Measurements from ENCODE around the gene CELF1. TPM values are rescaled to one million over a fixed set of nuclear protein-coding genes. Genes with fewer than 3 reads are reported as not detected.

The CELF1 gene
- total RNA-seq, 1 donor from 2014 or later, result 82.2 TPM

DNA sequence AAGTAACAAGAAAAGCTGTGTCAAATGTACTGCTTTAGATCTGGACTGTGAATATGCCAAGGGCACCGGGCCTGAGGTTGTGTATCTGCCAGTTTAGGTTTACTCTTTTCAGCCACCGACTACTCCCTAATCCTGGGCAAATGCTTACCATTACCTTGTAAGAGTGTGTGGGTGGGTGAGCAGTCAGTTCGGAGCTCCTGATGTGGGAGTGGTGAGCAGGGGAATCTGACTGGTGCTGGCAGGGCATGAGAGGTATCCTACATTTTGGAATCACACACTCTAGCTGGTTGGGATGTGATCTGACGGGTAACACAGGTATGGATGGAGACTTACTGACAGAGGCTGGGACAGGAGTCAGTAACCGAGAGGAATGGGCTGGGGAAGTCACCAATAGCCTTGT, 30.9 kb upstream of the CELF1 start:
- DNase-seq (ENCODE audit: low spot score), result peak; percentile 22
- Mint-ChIP-seq H3K27me3 (ENCODE audit: low read depth) (no peaks in the 10 kb centered on the region), H3K4me3 (ENCODE audit: unreplicated experiment) (no peak overlapping the region), H3K9me3 (ENCODE audit: low read depth) (no peaks in the 10 kb centered on the region), H3K4me1 (ENCODE audit: low read depth) (peaks cover 15% of the 10 kb centered on the region), H3K27ac (ENCODE audit: unreplicated experiment) (no peak overlapping the region), H3K36me3 (ENCODE audit: low read depth) (peaks cover 21% of the 10 kb centered on the region)
- TF ChIP-seq, protein P1, sequence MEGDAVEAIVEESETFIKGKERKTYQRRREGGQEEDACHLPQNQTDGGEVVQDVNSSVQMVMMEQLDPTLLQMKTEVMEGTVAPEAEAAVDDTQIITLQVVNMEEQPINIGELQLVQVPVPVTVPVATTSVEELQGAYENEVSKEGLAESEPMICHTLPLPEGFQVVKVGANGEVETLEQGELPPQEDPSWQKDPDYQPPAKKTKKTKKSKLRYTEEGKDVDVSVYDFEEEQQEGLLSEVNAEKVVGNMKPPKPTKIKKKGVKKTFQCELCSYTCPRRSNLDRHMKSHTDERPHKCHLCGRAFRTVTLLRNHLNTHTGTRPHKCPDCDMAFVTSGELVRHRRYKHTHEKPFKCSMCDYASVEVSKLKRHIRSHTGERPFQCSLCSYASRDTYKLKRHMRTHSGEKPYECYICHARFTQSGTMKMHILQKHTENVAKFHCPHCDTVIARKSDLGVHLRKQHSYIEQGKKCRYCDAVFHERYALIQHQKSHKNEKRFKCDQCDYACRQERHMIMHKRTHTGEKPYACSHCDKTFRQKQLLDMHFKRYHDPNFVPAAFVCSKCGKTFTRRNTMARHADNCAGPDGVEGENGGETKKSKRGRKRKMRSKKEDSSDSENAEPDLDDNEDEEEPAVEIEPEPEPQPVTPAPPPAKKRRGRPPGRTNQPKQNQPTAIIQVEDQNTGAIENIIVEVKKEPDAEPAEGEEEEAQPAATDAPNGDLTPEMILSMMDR (IDR thresholded peaks at IDR 0.05), result no peak

DNA sequence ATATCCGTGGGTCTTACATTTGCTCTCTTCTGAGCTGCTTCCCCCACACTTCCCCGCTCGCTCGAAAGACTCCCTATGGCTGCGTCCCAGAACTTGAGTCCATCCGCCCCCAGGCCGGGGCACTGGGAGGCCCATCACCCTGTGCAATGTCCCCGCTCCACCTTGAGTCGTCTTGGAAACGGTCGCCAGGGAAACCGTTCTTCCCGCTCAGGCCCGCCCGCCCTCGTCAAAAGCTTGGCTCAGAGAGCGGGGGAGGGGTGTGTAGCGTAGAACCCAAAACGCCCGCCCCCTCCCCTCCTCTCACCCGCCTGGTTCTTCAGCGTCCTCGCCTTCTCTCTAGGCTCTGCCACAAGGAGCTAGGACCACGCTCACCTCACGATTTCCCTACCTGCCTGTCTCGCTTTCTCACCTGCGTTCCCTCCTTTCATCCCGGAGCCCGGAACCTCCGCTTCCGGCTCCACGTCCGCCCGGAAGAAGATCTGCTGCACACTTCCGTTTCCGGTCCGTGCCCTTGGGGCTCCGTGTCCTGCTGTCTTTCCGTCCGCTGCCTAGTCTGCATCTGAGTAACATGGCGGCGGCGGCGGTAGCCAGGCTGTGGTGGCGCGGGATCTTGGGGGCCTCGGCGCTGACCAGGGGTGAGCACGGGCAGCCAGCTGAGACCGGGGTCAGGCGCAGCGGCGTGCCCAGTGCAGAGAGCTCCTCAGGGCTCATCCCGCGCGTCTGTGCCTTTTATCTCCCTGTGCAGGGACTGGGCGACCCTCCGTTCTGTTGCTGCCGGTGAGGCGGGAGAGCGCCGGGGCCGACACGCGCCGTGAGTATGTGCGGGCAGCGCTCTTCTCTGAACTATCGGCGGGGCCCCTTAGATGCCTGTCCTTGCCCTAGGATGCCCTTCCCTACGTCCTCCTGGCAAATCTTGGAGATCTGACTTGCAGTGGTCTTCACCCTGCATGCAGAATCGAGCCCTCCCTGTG, 25.9 kb upstream of the CELF1 start, which contains the start of the genes KBTBD4 and NDUFS3:
Gene KBTBD4, minus strand, starts transcription at position 447 of the 971 bp plus-strand sequence. Its CDS starts 19 bp downstream, at position 428.
Gene NDUFS3, plus strand, starts transcription at position 551 of the 971 bp plus-strand sequence. Its CDS starts 18 bp downstream, at position 569.
- Mint-ChIP-seq H3K4me3 (ENCODE audit: unreplicated experiment) (peak within 1 kb of the TSS; percentile 98), H3K9me3 (ENCODE audit: low read depth) (no peaks in the 10 kb centered on the region), H3K36me3 (ENCODE audit: low read depth) (peaks cover 16% of the 10 kb centered on the region), H3K27ac (ENCODE audit: unreplicated experiment) (peak within 1 kb of the TSS; percentile 99), H3K27me3 (ENCODE audit: low read depth) (no peaks in the 10 kb centered on the region), H3K4me1 (ENCODE audit: low read depth) (peaks cover 31% of the 10 kb centered on the region)
- peak; percentile 97 for DNase-seq (ENCODE audit: low spot score)
- TF ChIP-seq, protein P1 (IDR thresholded peaks at IDR 0.05), result no peak

- peak overlapping the region; percentile 98 for H3K4me3 Mint-ChIP-seq (ENCODE audit: unreplicated experiment)
- TF ChIP-seq, protein P1 (IDR thresholded peaks at IDR 0.05), result no peak
- H3K4me1 Mint-ChIP-seq (ENCODE audit: low read depth), result peaks cover 43% of the 10 kb centered on the region
- no peaks in the 10 kb centered on the region for H3K9me3 Mint-ChIP-seq (ENCODE audit: low read depth)
- peaks cover 12% of the 10 kb centered on the region for H3K36me3 Mint-ChIP-seq (ENCODE audit: low read depth)
- DNase-seq (ENCODE audit: low spot score), result peak; percentile 41
- H3K27me3 Mint-ChIP-seq (ENCODE audit: low read depth), result no peaks in the 10 kb centered on the region
- peak overlapping the region; percentile 99 for H3K27ac Mint-ChIP-seq (ENCODE audit: unreplicated experiment)
These were observed 24.6 kb upstream of the CELF1 start for GRCh38 chr11:47577460-47578041.

DNA sequence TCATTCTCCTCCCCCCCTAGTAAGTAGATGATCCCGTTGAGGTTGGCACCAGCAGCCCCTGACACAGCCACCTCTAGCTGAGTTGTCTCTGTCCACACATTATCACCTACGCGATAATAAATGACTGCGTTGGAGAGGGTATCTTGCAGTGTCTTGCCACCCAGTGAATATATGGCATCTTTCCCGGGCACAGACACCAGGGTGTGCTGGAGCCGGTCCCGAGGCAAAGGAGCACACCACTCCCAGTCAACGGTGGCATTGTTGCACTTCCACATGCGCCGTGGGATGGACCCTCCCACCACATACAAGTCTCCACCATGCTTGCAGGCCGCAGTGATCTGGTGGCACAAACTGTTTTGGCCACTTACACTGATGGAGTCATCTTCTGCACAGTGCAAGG, 20.4 kb upstream of the CELF1 start:
- TF ChIP-seq, protein P1 (IDR thresholded peaks at IDR 0.05), result no peak
- DNase-seq (ENCODE audit: low spot score), result peak; percentile 48
- no peaks in the 10 kb centered on the region for H3K27me3 Mint-ChIP-seq (ENCODE audit: low read depth)
- H3K4me3 Mint-ChIP-seq (ENCODE audit: unreplicated experiment), result no peak overlapping the region
- H3K27ac Mint-ChIP-seq (ENCODE audit: unreplicated experiment), result no peak overlapping the region
- no peaks in the 10 kb centered on the region for H3K9me3 Mint-ChIP-seq (ENCODE audit: low read depth)
- H3K36me3 Mint-ChIP-seq (ENCODE audit: low read depth), result peaks cover 10% of the 10 kb centered on the region
- H3K4me1 Mint-ChIP-seq (ENCODE audit: low read depth), result peaks cover 40% of the 10 kb centered on the region

GRCh38 chr11:47572715-47573255, 19.9 kb upstream of the CELF1 start:
- Mint-ChIP-seq H3K9me3 (ENCODE audit: low read depth) (no peaks in the 10 kb centered on the region), H3K4me1 (ENCODE audit: low read depth) (peaks cover 35% of the 10 kb centered on the region), H3K4me3 (ENCODE audit: unreplicated experiment) (no peak overlapping the region), H3K36me3 (ENCODE audit: low read depth) (peaks cover 10% of the 10 kb centered on the region), H3K27me3 (ENCODE audit: low read depth) (no peaks in the 10 kb centered on the region), H3K27ac (ENCODE audit: unreplicated experiment) (peak overlapping the region; percentile 82)
- DNase-seq (ENCODE audit: low spot score), result peak; percentile 42
- TF ChIP-seq, protein P1 (IDR thresholded peaks at IDR 0.05), result no peak
